GM10847 (cell line): ENCODE results near the gene PCGF1.

ENCODE experiments used
- POLR2A ChIP-seq: IDR thresholded peaks from 2 replicates; pipeline ENCODE4 v1.6.1; 2011; ENCODE audit not compliant: insufficient read length; ENCODE audit errors: extremely low read depth

PCGF1 gene

DNA sequence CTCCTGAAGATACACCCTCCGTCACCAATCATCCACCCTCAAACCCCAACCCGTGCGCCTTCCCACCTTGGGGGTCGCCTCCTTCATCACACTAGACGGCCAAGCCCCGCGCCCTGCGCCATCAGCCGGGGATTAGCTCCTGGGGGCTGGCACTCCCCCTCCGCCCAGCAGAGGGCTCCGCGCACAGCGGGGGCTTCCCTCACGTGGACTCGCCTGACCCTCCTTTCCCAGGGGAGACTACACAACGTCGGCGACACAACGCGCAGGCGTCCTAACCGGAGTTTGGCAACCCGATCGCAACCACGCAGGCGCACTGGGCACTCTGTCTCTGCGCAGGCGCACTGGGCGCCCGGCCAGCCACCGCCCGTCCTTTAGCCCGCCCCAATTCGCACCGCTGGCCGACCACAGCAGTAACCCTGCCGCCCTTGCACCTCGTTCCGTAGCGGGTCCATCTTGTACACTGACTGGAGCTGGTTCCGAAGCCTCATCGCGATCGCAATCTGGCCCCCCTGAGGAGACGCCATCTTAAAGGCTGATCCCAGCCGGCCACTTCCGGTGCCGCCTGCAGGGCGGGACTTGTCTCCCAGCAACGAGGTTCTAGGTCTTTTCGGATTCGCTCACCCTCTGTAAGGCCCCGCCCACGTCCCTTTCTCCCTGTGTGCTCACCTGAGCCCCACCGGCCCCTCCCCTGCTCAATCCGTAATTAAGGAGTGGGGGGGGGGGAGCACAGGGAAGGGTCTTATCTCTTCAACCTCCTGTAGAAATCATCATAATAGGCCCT lies at the start of gene PCGF1:
PCGF1 (minus strand) TSS at position 551 of the 781 bp plus-strand sequence; CDS start at position 524, 27 bp downstream.
- TF ChIP-seq POLR2A, result peak; percentile 72

DNA sequence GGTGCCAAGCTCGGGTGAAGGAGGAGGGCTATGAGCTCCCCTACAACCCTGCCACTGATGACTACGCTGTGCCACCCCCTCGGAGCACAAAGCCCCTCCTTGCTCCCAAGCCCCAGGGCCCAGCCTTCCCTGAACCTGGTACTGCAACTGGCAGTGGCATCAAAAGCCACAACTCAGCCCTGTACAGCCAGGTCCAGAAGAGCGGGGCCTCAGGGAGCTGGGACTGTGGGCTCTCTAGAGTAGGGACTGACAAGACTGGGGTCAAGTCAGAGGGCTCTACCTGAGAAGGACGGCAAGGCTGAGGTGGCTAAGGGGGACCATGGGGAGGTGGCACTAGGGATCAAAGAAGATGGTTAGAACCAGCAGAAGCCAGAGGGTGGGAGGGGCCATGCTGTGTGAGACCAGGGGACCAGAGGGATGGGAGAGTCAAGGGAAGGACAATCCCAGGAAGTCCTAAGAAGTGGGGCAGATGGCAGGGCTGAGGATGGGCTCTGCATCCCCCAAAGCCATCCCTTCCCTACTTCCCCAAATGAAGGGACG lies 49.4 kb upstream of the PCGF1 start:
- no peak for TF ChIP-seq POLR2A

DNA sequence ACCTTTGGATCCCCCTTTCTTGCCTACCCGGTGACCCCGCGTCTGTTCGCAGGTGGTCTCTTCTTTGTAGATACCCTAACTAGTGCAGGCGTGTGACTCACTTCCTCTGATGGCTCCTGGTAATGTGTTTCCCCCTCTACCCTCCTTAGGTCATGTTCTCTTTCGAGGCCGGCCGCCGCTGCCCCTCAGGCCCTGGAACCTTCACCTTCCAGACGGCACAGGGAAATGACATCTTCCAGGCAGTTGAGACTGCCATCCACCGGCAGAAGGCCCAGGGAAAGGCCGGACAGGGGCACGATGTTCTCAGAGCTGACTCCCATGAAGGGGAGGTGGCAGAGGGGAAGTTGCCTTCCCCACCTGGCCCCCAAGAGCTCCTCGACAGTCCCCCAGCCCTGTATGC lies 48.7 kb upstream of the PCGF1 start:
- TF ChIP-seq POLR2A, result no peak

DNA sequence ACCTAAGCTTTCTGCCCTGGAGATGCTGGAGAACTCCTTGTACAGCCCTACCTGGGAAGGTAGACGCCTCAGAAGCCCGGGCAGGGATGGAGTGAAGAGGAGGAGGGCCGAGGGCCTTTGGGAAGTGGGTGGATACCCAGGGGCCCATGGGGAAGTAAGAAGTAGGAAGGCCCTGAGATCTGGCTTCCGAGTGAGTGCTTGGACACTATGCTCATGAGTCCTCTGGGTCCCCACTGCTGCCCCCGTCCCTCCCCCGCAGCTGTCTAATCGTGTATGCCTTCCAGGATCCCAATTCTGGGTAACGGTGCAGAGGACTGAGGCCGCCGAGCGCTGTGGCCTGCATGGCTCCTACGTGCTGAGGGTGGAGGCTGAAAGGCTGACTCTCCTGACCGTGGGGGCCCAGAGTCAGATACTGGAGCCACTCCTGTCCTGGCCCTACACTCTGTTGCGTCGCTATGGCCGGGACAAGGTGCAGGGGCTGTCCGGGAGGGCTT lies 48.2 kb upstream of the PCGF1 start:
- no peak for TF ChIP-seq POLR2A

DNA sequence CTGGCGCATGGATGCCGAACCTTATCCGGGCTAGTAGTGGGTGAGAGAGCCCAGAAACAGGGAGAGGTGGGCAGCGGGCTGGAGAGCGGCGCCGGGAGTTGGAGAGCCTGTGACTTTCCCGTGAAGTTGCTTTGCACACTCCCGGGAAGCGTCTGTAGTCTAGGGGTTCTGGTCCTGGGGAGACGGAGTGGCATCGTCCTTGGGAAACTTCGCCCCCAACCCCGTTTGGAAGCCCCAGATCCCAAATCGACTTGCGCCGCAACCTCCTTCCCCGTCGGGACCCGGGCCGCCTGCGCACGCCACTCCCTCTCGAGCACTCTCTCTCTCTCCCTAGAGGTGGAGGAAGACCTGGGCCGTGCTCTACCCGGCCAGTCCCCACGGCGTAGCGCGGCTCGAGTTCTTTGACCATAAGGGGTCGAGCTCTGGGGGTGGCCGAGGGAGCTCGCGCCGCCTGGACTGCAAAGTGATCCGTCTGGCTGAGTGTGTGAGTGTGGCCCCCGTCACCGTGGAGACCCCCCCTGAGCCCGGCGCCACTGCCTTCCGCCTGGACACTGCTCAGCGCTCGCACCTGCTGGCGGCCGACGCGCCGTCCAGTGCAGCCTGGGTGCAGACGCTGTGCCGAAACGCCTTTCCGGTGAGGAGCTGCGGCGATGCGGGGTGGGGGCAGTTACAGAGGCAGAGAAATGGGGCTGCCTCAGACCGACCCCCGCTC lies 47.5 kb upstream of the PCGF1 start:
- peak; percentile 21 for TF ChIP-seq POLR2A

DNA sequence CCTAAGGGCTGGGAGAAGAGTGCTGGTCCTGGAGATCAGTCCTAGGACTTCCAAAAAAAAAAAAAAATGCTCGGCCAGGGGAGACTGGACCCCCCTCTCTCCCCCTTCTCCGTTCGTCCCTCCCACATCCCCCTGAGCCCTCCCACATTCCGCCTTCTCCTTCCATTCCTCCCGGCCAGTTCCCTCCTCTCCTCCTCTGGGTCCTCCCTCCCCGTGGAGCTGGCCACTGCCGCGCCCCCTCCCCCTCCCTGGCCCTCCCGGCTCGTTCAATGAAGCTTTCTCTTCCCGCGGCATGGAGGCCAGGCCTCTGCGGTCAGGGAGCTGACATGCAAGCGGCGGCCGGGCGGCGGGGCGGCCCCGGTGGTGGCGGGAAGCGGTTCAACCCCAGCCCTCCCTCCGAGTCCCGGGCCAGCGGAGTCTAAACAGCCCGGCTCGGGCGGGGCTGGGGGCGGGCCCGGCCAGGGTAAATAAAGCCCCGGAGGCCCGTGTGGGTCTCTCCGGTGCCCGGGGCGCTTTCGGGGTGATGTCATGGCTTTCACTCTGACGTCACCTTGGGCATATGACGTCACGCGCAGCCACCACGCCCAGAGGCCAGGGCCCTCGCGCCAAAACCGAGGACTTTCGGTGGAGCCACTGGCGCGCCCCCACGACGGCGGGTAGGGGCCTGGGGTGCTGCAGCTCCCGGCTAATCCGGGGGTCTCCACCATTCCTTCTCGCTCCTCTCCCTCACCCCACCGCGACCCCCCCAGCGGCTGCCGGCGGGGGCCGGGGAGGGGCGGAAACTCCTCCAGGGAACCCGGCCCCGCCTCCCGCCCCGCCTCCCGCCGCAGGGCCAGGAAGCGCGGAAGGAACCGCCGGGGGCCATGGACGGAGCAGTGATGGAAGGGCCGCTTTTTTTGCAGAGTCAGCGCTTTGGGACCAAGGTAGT lies 46.7 kb upstream of the PCGF1 start, which contains the start of the genes DOK1 and LOXL3:
DOK1 (plus strand) TSS at position 829 of the 928 bp plus-strand sequence; CDS start at position 864, 35 bp downstream.
LOXL3 (minus strand) TSS at position 51 of the 928 bp plus-strand sequence. CDS start 1,308 bp downstream, outside the sequence.
- TF ChIP-seq POLR2A, result no peak

DNA sequence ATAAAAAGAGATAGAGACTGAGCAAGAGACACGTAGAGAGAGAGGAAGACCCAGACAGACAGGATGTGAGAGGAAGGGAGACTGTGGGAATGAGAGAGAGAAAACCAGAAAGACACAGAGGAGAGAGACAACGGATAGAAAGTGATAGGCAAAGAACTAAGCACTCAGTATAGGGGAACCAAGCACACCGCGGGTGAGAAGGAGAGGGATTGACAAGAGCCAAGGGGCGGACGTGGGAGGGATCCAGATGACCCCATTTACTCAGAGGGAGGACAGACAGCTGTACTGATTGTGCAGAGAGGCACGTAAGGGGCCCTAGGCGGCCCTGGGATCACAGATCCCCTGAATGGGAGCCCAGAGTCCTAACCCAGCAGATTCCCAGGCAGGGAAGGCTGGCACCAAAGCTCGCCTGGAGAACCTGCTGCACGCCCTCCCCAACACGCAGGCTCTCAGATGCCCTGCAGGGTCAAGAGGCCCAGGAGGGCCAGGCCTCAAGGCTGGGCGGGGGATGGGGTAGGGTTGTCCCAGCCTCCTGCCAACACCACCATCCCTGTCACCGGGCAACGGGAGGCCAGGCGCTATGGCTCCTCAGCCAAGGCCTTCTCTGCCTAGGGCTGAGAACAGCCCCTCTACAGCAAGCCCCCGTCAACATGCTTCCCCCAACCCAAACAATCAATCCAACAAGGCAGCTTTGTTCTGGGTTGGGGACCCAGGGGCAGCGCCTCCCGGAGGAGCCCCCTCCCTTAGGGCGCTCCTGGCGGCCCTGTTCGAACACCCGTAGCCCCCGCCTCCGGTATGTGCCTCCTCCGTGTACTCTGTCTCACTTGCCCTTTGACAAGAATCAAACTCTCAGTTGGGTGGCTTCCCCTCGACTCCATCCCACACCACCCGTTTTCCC lies 45.7 kb upstream of the PCGF1 start:
- TF ChIP-seq POLR2A, result peak; percentile 21

DNA sequence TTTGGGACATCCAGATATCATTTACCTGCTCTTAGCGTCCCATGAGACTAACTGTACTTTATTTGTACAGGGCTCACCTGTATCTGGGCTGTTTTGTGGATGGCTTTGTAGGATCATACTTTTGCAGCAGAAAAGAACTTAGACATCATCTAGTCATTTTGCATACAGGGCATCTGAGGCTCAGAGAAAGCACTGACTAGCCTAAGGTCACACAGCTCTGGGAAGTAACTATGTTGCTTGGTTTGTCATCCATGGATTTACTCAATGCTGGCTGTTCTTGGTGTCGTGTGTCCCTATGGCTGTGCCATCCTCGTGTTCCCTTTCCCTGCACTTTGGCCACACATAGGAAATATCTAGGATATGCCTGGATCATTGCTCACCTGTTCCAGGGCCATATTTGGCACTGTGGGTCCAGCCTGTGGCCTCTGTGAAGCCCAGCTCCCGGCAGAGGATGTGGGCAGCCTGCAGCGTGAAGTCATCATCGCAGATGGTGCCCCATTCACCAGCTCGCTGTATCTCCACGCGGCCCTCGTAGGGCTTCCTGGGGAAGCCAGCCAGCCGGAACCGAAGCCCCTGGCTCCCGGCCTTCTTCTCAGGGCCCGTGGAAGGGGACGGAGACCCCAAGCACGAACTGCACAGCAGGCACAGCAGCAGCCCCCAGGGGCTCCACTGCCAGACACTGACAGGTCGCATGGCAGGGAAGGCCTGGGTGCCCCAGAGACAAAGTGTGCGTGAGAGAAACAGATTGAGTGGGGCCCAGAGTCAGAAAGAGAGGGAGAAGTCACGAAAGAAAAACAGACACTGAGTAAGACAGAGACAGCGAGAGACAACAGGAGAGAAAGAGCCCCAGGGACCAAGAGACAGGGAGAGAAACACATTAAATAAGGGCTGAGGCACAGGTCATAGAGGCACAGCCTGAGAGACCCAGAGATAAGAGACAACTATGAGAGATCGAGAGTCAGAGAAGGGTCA lies 44.7 kb upstream of the PCGF1 start:
- no peak for TF ChIP-seq POLR2A

DNA sequence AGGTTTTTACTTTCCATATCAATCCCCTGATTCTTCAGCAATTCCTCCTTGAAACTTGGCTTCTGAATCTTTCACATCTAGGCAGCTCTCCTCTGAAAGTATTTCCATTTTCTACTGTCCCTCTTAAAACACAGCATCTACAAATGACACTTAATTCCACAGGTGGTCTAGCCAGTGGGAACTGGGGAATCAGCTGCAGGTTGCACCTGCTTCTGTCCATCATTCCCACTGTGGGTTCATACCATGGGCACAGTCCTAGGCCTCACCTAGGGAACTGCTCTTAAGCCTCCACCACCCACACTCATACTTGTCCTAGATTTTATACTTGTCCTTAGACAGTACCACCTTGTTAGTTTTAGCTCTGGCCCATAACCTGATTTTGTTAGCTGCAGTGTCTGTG lies 44.0 kb upstream of the PCGF1 start:
- no peak for TF ChIP-seq POLR2A

DNA sequence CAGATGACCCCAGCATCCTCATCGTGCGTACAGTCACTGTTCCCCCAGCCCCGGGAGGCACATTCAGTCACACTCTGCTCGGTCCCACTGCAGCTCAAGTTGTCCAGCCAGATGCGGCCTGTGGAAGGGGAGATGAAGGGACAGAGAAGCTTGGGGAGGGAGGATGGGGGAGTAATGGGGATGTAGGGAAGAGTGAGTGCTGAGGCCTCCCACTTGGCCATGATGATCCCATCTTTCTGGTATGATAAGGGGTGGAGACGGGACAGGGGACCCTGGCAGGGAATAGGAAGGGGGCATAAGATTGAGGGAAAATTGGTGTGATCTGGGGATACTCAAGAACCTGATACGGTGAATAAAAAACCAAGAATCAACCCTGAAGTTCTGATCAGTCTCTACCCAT lies 42.7 kb upstream of the PCGF1 start:
- TF ChIP-seq POLR2A, result no peak

DNA sequence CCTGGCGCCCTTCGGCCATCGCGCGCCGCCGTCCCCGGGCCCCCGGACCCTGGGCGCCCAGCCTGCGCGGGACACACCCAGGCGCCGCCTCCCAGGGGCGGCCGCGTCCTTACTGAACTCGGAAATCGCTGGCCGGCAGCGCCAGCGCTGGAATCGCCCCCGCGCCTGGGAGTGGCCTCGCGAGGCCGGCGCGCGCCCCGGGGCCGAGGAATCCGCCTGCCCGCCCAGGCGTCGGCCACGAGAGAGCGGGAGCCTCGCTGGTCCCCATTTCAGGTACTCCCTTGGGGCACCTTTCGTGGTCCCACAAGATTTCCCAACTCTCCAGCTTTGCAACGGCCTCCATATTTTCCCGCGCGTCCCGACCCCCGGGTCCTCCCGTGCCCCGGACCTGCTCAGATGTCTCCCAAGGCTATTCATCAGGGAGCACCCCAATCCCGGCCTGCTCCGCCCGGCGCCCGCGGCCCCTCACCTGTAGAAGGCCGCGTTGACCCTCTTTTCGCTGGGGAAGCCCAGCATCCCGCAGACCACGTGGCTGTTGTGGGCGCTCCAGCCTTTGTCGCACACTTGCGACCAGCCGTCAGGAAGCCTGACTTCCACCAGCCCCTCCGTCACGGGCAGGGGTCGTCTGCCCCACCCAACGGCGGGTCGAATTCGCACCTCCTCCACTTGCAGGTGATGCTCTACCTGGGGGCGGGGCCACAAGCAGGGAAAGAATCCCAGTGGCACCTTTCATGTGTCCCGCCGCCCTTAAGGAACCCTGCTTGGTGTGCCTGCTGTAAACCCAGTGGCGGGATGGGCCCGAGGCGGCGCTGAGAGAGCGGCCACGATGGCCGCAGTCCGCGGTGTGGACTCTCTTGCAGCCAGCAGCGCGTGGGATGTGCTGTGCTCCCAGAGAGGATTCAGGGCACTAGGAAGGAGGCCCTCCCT lies 41.7 kb upstream of the PCGF1 start:
- TF ChIP-seq POLR2A, result peak; percentile 24
